HCT116 (cell line): ENCODE measurements around the gene FLVCR2.

Experiments
- ELF1 ChIP-seq: IDR thresholded peaks from 2 replicates; pipeline ENCODE4 v1.6.1; 2012; ENCODE audit warnings: low read depth, borderline replicate concordance
- EZH2 ChIP-seq: fragments of 200-600 bp; sonication (generic); IDR thresholded peaks from 2 replicates; pipeline ENCODE4 v1.6.1; 2017; ENCODE audit warnings: antibody characterized with exemption, mixed run types
- POLR2A ChIP-seq: IDR thresholded peaks from 2 replicates; pipeline ENCODE4 v1.7.0; 2011; ENCODE audit warnings: borderline replicate concordance; ENCODE audit not compliant: insufficient read depth, insufficient read length; ENCODE audit errors: extremely low read depth
- POLR2AphosphoS5 ChIP-seq: IDR thresholded peaks from 2 replicates; pipeline ENCODE4 v1.6.1; 2011; ENCODE audit warnings: mild to moderate bottlenecking, low read depth, low read length, moderate library complexity
- SIN3A ChIP-seq: IDR thresholded peaks from 2 replicates; pipeline ENCODE4 v1.6.1; 2012; ENCODE audit warnings: low read depth
- SP1 ChIP-seq: IDR thresholded peaks from 2 replicates; pipeline ENCODE4 v1.6.1; 2012; ENCODE audit warnings: low read depth
- YY1 ChIP-seq: IDR thresholded peaks from 2 replicates; pipeline ENCODE4 v1.6.1; 2011; ENCODE audit warnings: low read length, low read depth, moderate library complexity, mild to moderate bottlenecking; ENCODE audit not compliant: insufficient replicate concordance; ENCODE audit errors: extremely low read depth
- ZNF274 ChIP-seq: fragments of 200-500 bp; sonication (Bioruptor generic); IDR thresholded peaks from 2 replicates; pipeline ENCODE4 v1.6.1; 2014; ENCODE audit warnings: mild to moderate bottlenecking, low read depth, low read length, inconsistent platforms
- TF ChIP-seq, protein P1 (sequence below), 3 experiments: fragments of 200-600 bp in 1 of 3; sonication (generic) in 1 of 3; IDR thresholded peaks in 2 of 3; conservative IDR thresholded peaks in 1 of 3; 2 replicates each; pipeline ENCODE4 v1.5.1; 2012 to 2017; ENCODE audit warnings: low read depth in 2 of 3, low read length in 2 of 3, antibody characterized with exemption in 1 of 3, borderline replicate concordance in 1 of 3, control low read depth in 1 of 3, mild to moderate bottlenecking in 1 of 3, mixed read lengths in 1 of 3, mixed run types in 1 of 3, moderate library complexity in 1 of 3; ENCODE audit not compliant: insufficient read depth in 1 of 3
- TF ChIP-seq, protein P2 (sequence below): IDR thresholded peaks from 2 replicates; pipeline ENCODE4 v1.6.1; 2012; ENCODE audit warnings: low read depth

DNA sequence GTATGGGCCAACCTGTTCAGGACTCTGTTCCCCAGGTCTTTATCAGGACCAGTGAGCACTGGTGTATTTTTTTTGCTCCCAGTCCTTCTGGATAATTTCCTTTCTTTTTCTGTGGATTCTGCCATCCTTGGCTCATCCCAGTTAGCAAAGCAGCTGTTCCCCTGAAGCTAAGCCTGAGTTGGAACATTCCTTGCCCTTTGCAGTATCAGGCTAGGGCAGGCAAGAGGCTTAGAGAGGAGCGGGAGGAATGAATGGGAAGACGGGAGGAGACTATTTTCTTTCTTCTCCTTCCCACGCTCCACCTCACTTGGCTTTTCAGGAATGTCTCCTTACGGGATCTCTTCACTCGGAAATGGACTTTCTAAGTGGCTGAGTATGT, 53.0 kb downstream of the FLVCR2 start:
- TF ChIP-seq POLR2A: no peak
- TF ChIP-seq, protein P1, sequence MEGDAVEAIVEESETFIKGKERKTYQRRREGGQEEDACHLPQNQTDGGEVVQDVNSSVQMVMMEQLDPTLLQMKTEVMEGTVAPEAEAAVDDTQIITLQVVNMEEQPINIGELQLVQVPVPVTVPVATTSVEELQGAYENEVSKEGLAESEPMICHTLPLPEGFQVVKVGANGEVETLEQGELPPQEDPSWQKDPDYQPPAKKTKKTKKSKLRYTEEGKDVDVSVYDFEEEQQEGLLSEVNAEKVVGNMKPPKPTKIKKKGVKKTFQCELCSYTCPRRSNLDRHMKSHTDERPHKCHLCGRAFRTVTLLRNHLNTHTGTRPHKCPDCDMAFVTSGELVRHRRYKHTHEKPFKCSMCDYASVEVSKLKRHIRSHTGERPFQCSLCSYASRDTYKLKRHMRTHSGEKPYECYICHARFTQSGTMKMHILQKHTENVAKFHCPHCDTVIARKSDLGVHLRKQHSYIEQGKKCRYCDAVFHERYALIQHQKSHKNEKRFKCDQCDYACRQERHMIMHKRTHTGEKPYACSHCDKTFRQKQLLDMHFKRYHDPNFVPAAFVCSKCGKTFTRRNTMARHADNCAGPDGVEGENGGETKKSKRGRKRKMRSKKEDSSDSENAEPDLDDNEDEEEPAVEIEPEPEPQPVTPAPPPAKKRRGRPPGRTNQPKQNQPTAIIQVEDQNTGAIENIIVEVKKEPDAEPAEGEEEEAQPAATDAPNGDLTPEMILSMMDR (IDR thresholded peaks at IDR 0.05 in 2 of 3, conservative IDR thresholded peaks at IDR 0.05 in 1 of 3; ENCODE audit: borderline replicate concordance in 1 of 3, insufficient read depth in 1 of 3, low read depth in 2 of 3, low read length in 2 of 3): no peak
- TF ChIP-seq ZNF274: no peak
- no peak for TF ChIP-seq ELF1
- no peak for TF ChIP-seq SIN3A
- TF ChIP-seq, protein P2, sequence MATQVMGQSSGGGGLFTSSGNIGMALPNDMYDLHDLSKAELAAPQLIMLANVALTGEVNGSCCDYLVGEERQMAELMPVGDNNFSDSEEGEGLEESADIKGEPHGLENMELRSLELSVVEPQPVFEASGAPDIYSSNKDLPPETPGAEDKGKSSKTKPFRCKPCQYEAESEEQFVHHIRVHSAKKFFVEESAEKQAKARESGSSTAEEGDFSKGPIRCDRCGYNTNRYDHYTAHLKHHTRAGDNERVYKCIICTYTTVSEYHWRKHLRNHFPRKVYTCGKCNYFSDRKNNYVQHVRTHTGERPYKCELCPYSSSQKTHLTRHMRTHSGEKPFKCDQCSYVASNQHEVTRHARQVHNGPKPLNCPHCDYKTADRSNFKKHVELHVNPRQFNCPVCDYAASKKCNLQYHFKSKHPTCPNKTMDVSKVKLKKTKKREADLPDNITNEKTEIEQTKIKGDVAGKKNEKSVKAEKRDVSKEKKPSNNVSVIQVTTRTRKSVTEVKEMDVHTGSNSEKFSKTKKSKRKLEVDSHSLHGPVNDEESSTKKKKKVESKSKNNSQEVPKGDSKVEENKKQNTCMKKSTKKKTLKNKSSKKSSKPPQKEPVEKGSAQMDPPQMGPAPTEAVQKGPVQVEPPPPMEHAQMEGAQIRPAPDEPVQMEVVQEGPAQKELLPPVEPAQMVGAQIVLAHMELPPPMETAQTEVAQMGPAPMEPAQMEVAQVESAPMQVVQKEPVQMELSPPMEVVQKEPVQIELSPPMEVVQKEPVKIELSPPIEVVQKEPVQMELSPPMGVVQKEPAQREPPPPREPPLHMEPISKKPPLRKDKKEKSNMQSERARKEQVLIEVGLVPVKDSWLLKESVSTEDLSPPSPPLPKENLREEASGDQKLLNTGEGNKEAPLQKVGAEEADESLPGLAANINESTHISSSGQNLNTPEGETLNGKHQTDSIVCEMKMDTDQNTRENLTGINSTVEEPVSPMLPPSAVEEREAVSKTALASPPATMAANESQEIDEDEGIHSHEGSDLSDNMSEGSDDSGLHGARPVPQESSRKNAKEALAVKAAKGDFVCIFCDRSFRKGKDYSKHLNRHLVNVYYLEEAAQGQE: no peak
- TF ChIP-seq YY1: no peak
- no peak for TF ChIP-seq SP1
- TF ChIP-seq EZH2: no peak
- no peak for TF ChIP-seq POLR2AphosphoS5
